Esophagus muscularis mucosa (tissue), 4 donors: Measurements from ENCODE around the gene MAU2. TPM values are rescaled to one million over a fixed set of nuclear protein-coding genes. Genes with fewer than 3 reads are reported as not detected.

ENCODE experiments used
- DNase-seq: peaks from one replicate; pipeline ENCODE4 v3.0.0-alpha.2; 2017; ENCODE audit errors: extremely low spot score
- H3K27ac ChIP-seq, 4 donors: fragments of 200-600 bp; sonication (generic); replicated peaks in 1 of 4; 1 replicate in 3 of 4; 2 replicates in 1 of 4; pipeline ENCODE4 v1.5.1; 2016 to 2019; ENCODE audit warnings: mild to moderate bottlenecking in 1 of 4
- H3K27me3 ChIP-seq, 4 donors: fragments of 200-600 bp; sonication (generic); one replicate each; pipeline versions ENCODE4 v1.5.1 to v1.6.0; 2016 to 2019
- H3K36me3 ChIP-seq, 4 donors: fragments of 200-600 bp; sonication (generic); one replicate each; pipeline ENCODE4 v1.5.1; 2016 to 2019
- H3K4me1 ChIP-seq, 4 donors: fragments of 200-600 bp; sonication (generic); one replicate each; pipeline ENCODE4 v1.5.1; 2016 to 2019
- H3K4me3 ChIP-seq, 4 donors: fragments of 200-600 bp; sonication (generic); 1 replicate in 2 of 4; 2 replicates in 2 of 4; pipeline ENCODE4 v1.5.1; 2016 to 2019; ENCODE audit warnings: mild to moderate bottlenecking in 4 of 4, moderate library complexity in 1 of 4
- H3K9me3 ChIP-seq, 4 donors: fragments of 200-600 bp; sonication (generic); 1 replicate in 3 of 4; 2 replicates in 1 of 4; pipeline ENCODE4 v1.5.1; 2016 to 2019
- CTCF ChIP-seq, 3 experiments: fragments of 200-600 bp in 2 of 3; fragments of 450-650 bp in 1 of 3; sonication (generic) in 2 of 3; IDR thresholded peaks; one replicate each; pipeline ENCODE4 v1.5.1; 2017 to 2019; ENCODE audit warnings: antibody characterized with exemption in 3 of 3, mild to moderate bottlenecking in 2 of 3, moderate library complexity in 1 of 3
- EP300 ChIP-seq: sonication (generic); formaldehyde crosslinking; IDR thresholded peaks from one replicate; pipeline ENCODE4 v1.6.1; 2017; ENCODE audit warnings: antibody characterized with exemption
- POLR2A ChIP-seq: fragments of 450-650 bp; IDR thresholded peaks from one replicate; pipeline ENCODE4 v1.6.1; 2017; ENCODE audit warnings: antibody characterized with exemption, moderate library complexity, mild to moderate bottlenecking, low read depth
- POLR2AphosphoS5 ChIP-seq, 2 donors: sonication (generic); formaldehyde crosslinking; IDR thresholded peaks; one replicate each; pipeline ENCODE4 v1.6.1; 2017; ENCODE audit warnings: antibody characterized with exemption in 2 of 2
- WGBS: methylation state at CpG from one replicate; pipeline ENCODE4 v1.1.5; 2018; 5-methylcytosine and 5-hydroxymethylcytosine counted together
- intact Hi-C: fragments of 100-400 bp; cut with DNase I; formaldehyde crosslinking; loops from one replicate; pipeline ENCODE4 v1.15.1; 2023
- total RNA-seq, 4 donors: library from RNA; depleted of rRNA; stranded (reverse); fragments of >200 nt; gene quantifications; one replicate each; pipeline versions ENCODE4 v1.1.0 to v1.2.1, GENCODE V29; 2016

MAU2 gene
- total RNA-seq, 4 donors from 2014 or later, result 27.4 to 47.8 (median 37.6) TPM

- Histone ChIP-seq H3K4me1 (peaks cover 0 to 8% (median 0%) of the 10 kb centered on the region in 4 donors), H3K9me3 (no peaks in the 10 kb centered on the region), H3K36me3 (peaks cover 89 to 100% (median 99%) of the 10 kb centered on the region in 4 donors), H3K4me3 (no peak overlapping the region), H3K27me3 (no peaks in the 10 kb centered on the region), H3K27ac (no peak overlapping the region)
- TF ChIP-seq CTCF (IDR thresholded peaks at IDR 0.05) (no peak), EP300 (no peak)
- intact Hi-C loops, result no loop called here
- no CpG with 5 or more reads among the region's 11 CpGs for WGBS
- DNase-seq, result no peak
These were observed 20.4 kb downstream of the MAU2 start for GRCh38 chr19:19341026-19341425.

DNA sequence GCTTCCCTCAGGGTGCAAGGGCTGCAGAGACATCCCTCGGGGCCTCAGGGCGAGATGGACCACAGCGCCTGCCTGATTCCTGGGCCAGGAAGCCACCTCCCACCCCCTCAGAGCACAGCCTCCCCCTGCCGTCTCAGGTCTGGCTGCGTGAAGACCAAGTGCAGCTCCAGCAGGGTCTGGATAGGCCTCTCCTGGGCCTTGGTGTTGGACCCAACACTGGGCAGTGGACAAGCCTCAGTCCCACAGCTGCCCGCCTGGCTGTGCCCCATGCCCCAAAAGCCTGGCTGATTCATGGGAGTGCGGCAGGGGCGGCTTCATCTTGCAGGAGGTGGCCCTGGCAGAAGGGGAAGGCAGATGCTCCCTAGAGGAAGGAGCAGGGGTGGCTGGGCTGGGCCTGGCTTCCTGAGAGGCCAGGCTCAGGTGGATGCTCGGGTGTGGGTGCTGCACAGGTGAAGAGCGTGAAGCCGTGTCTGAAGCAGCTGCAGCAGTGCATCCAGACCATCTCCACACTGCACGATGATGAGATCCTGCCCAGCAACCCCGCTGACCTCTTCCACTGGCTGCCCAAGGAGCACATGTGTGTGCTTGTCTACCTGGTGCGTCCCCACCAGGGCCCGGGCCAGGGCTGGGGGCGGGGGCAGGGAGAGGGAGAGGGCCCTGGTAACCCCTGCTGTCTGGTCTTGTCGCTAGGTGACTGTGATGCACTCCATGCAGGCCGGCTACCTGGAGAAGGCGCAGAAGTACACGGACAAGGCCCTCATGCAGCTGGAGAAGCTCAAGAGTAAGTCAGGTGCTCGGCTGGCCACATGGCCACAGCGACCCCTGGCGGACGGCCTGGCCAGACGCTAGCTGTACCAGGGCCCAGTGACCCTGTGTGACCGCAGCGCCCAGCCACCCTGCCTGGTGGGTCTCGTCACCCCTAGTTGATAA, 21.7 kb downstream of the MAU2 start:
- no peak for DNase-seq
- Histone ChIP-seq H3K4me1 (peaks cover 0 to 8% (median 0%) of the 10 kb centered on the region in 4 donors), H3K36me3 (peaks cover 90 to 100% (median 99%) of the 10 kb centered on the region in 4 donors), H3K27me3 (no peaks in the 10 kb centered on the region), H3K4me3 (no peak overlapping the region), H3K27ac (no peak overlapping the region), H3K9me3 (no peaks in the 10 kb centered on the region)
- intact Hi-C loops, result no loop called here
- 66% methylated on average over 20 of the region's 28 CpGs for WGBS
- TF ChIP-seq EP300 (no peak), POLR2A (no peak), POLR2AphosphoS5 (IDR thresholded peaks at IDR 0.05) (peak; percentile 21 to 43), CTCF (IDR thresholded peaks at IDR 0.05) (peak; percentile 63 to 87 (median 70))

DNA sequence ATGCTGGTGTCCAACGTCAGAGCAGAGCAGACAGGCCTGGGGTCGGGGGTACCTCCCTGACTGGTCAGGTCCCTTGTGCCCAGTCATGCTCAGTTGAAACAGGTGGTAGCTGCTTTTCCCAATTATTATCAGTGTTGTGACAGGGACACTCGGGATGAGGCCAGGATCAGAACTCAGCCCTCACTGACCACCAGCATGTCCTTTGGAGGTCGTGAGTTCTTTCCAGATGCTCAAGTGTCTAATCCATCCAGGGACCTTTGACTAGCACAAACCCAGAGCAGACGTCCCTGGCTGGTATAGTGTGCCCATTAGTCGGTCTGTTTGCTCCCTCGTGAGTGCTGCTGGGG, 22.4 kb downstream of the MAU2 start:
- Histone ChIP-seq H3K27ac (no peak overlapping the region), H3K4me3 (no peak overlapping the region), H3K36me3 (peaks cover 90 to 100% (median 99%) of the 10 kb centered on the region in 4 donors), H3K4me1 (peaks cover 0 to 8% (median 0%) of the 10 kb centered on the region in 4 donors), H3K9me3 (no peaks in the 10 kb centered on the region), H3K27me3 (no peaks in the 10 kb centered on the region)
- DNase-seq, result no peak
- TF ChIP-seq CTCF (IDR thresholded peaks at IDR 0.05) (no peak), POLR2AphosphoS5 (IDR thresholded peaks at IDR 0.05) (no peak), POLR2A (no peak), EP300 (no peak)
- WGBS, result 40% methylated on average over 3 of the region's 7 CpGs
- intact Hi-C loops, result no loop called here

GRCh38 chr19:19343762-19344161, 23.1 kb downstream of the MAU2 start:
- H3K36me3 ChIP-seq, result peaks cover 90 to 100% (median 99%) of the 10 kb centered on the region in 4 donors
- no peak overlapping the region for H3K27ac ChIP-seq
- no peaks in the 10 kb centered on the region for H3K9me3 ChIP-seq
- no peak overlapping the region for H3K4me3 ChIP-seq
- intact Hi-C loops, result no loop called here
- DNase-seq, result no peak
- H3K27me3 ChIP-seq, result no peaks in the 10 kb centered on the region
- peaks cover 0 to 4% (median 0%) of the 10 kb centered on the region in 4 donors for H3K4me1 ChIP-seq
- TF ChIP-seq EP300 (no peak), POLR2A (no peak), CTCF (IDR thresholded peaks at IDR 0.05) (no peak), POLR2AphosphoS5 (IDR thresholded peaks at IDR 0.05) (no peak)
- 90% methylated on average over 10 of the region's 14 CpGs for WGBS
